HG02973 (cell line): ENCODE measurements around the gene GLP1R.

Experiments used
- ATAC-seq: cut with Tn5 transposase; IDR thresholded peaks from one replicate; pipeline ENCODE4 v1.9.1; 2021; ENCODE audit warnings: moderate library complexity; ENCODE audit not compliant: unreplicated experiment

GLP1R gene

GRCh38 chr6:39061588-39061987 is 13.0 kb downstream of the GLP1R start:
- ATAC-seq: no peak

DNA sequence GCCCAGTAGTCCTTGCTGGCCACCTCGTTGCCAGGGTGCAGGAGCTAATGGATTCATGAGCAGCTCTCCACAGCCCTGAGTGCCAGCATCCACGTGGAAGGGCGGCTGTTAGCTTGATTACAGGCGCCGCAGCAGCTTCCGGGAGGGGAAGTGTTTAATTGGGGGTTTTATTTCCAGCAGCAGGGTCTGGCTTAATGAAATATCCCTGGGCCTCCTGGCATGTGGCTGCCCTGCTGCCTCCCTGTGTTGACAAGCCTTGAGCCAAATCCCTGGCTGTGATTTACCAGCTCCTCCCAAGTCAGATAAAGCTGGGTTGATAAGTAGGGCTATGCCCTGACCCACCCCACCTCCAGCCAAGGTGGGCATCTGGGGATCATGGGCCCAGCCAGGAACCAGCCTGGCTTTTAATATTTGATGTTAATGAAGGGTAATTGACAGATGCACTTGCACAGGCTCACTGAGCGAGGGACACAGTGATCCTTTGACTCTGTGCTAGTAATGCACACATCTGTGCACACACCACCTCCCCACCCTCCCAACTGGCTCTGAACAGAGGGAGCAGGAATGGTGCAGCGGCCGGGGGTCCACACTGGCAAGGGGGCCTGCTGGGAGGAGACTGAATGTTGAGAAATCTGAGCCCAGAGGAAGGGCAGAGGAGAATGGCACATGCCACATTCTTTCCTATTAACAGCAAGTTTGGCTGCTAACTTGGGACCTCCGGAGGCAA is 13.6 kb downstream of the GLP1R start:
- no peak for ATAC-seq

GRCh38 chr6:39063526-39063925 is 14.9 kb downstream of the GLP1R start:
- ATAC-seq: no peak

GRCh38 chr6:39065561-39065960 is 17.0 kb downstream of the GLP1R start:
- ATAC-seq: no peak

DNA sequence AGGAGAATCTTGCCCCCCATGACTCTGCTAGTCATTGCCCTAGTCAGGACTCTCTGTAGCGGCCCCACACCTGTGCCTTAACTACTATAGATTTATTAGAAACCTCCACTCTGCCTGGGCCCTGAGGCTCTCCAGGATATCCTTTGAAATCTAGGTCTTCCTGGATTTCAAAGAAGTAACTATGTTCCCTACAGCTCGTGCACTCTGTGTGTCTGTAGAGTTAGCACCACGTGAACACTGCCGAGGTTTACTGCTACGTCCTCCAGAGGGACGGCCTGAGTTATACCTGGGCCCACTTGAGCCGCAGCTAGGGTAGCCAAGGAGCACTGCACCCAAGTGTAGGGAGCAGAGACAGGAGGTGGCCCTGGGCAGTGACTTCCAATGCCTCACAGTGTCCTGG is 19.8 kb downstream of the GLP1R start:
- ATAC-seq: no peak

GRCh38 chr6:39072830-39073229 is 24.2 kb downstream of the GLP1R start:
- no peak for ATAC-seq

DNA sequence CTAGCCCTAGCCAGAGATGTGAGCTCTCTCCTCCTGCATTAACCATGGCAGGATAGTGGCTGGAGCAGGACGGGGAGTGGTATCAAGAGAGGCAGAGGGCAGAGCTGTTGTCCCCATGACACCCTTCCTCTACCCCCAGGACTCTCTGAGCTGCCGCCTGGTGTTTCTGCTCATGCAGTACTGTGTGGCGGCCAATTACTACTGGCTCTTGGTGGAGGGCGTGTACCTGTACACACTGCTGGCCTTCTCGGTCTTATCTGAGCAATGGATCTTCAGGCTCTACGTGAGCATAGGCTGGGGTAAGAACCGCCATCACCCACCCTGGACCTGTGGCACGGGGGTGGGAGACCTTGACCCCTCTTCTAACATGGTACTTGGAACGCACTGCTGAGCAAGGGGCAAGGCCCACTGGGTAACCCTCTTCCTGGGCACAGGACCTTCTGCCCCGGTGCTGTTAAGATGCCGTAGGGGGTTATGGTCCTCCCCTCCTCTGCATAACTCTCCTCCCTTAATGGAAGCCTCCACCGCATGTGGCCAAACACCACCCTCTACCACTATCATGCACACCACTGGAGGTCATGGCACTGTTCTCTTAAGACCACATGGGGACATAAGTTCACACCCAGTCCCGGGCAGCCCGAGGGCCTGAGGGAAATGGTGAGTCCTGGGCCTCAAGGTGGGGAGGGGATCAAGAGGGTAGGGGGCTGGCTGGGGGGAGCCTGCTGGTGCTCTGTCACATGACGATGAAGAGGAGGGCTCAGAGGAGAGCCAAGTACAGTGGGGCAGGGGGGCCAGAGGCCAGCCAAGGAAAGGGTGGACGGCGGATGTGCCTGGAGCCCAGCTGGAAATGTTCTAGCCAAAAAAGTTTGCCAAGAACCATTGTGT is 25.1 kb downstream of the GLP1R start:
- no peak for ATAC-seq

DNA sequence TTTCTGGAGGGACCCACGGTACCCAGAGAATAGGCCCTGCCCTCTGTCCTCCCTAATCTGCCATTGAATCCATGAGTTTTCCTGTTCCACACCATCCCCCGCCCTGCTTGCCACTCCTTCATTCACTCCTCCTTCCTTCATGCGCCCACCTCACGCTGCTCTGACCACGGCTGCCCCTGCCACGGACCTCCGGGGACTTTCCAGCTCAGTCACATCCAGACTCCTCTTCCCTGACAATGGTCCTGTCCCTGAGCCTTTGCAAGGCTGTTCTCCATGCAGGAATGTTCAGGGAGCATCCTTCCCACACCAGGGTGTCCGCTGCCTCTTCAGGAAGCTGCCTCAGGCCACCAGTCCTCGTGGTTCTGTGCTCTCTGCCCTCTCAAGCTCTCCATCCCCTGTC is 25.9 kb downstream of the GLP1R start:
- ATAC-seq: no peak

GRCh38 chr6:39075010-39075686 is 26.6 kb downstream of the GLP1R start:
- ATAC-seq: no peak

GRCh38 chr6:39075807-39076622 is 27.4 kb downstream of the GLP1R start:
- no peak for ATAC-seq

DNA sequence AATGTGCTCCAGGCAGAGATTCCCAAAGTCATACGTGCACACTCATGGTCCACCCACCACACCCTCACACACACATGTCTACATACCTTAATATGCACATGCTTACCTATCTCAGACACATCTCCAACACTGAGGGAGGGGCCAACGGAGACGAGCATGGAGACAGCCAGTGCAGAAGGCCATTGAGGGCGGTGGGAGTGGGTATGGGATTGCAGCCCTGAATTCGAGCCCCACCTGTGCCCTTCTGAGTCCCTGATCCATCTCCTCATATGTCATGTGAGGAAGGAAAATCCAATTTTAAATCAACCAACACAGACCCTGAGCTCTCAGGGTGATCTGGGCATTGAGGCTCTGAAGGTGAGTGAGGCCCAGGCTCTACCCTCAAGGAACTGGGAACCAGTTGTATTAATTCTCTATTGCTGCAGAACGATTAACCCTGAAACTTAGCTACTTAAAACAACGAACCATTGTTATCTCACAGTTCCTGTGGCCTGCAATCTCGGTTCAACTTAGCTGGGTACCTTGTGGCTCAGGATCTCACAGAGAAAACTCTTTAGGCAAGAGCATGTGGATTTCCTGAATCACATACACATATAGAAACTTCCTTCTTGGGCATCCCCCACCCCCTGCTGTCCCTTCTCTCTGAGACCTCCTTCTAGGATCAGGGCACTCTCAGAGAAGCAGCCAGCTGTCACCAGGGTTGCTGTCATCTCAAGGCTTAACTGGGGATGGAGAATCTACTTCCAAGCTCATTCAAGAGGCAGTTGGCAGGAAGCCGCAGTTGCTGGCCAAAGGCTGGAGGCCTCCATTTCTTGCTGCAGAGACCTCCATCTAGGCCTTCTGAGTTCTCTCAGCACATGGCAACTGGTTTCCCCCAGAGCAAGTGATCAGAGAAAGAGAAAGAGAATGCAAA is 28.3 kb downstream of the GLP1R start:
- ATAC-seq: no peak

- ATAC-seq: no peak
Observed at GRCh38 chr6:39077882-39078594, 29.5 kb downstream of the GLP1R start.

GRCh38 chr6:39078695-39079094 is 30.1 kb downstream of the GLP1R start:
- no peak for ATAC-seq

GRCh38 chr6:39079197-39080125 is 30.9 kb downstream of the GLP1R start:
- ATAC-seq: no peak

DNA sequence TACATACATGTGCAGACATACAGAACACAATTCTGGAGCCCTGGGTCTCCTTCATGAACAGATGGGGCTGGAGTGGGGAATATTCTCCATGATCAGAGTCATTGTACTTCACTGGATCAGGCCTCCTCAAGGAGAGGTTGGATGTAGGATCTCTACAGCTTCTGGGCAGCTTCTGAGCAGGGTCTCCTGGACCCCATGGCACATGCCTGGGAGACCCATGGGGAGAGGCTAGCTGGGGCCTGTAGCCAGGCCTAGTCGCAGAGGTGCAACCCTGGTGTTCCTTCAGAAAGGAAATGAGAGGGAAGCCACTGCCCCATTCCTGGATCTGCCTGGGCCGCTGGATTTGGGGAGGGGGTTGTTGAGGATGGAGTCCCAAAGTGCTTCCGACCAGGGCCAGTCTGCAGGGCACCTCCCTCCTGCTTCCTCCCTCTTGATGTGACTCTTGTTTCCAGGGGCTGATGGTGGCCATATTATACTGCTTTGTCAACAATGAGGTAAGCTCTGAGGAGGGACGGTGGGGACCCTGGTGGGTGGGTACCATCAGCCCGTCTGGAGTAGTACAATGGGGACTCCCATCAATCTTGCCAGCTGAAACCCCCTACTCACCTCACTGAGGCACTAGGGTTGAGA is 31.8 kb downstream of the GLP1R start:
- ATAC-seq: no peak

DNA sequence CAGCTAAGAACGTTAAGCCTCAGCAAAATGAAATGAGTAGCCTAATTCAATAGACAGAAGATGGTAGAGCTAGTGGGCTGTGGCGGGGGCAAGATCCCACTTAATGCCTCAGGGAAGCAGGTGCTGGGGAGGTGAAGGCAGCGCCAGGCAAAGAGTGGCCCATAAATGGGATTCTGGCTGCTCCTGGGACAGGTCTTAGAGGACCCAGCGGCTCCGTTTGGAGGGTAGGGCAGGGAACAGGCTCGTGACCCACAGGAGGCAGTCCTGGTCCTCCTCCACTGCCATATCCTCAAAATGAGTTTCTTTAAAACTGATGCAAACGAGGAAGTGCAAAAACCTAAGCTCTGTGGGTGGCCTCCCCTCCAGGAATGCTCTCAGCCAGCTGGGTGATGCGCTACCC is 33.7 kb downstream of the GLP1R start:
- no peak for ATAC-seq

DNA sequence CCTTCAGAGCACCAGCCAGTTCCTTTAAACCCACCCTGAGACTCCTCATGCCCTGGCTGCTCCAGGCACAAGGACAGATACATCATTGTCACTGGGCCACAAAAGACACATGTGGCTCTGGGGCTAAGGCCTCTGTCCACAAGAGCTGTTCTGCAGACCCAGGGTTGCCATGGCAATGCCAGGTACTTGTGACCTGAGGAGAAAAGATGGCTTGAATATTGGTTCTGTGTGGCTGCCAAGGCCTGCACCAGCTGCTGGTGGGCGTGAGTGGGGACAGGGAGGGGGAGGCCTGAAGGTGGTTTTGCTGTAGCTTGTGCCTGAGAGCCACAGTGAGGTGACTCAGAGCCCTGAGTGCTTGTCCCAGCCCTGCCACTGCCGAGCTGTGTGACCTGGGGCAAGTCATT is 34.7 kb downstream of the GLP1R start:
- no peak for ATAC-seq

DNA sequence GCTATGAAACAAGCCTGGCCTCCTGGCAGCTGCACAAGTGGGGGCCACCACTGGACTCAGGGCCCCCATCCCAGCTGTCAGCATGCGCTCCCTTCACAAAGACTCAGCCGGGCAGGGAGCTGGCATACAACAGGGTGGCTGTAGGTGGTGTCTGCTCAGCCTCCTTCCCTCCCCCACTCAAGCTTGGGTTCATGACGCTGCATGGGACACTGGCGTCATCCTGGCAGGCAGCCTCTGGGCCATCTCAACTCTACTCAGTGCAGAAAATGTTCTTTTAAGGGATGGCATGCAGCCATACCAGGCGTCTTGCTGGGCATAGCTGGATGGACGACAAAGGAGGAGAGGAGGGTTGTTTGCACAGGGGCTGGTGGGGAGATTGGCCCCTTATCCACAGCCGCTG is 35.9 kb downstream of the GLP1R start:
- ATAC-seq: no peak
